ENCODE measurements around the gene PBOV1. TPM values are rescaled to one million over a fixed set of nuclear protein-coding genes. Genes with fewer than 3 reads are reported as not detected.

The PBOV1 gene
- total and polyA plus RNA-seq, 8 donors, result not detected

GRCh38 chr6:138205437-138206094 lies 12.7 kb downstream of the PBOV1 start:
- no peak overlapping the region for H3K4me3 ChIP-seq
- peaks cover 0 to 7% (median 5%) of the 10 kb centered on the region in 3 donors for H3K4me1 ChIP-seq
- H3K36me3 ChIP-seq, result no peaks in the 10 kb centered on the region
- intact Hi-C loops (cut with DNase I), result no loop called here
- H3K27ac ChIP-seq, result no peak overlapping the region
- no peak for DNase-seq
- ATAC-seq, result peak in 3 of 4 donors; percentile 42 to 71 (median 62)
- TF ChIP-seq CTCF (IDR thresholded peaks at IDR 0.05), result no peak
- H3K27me3 ChIP-seq, result no peaks in the 10 kb centered on the region
- H3K9me3 ChIP-seq, result no peaks in the 10 kb centered on the region
- no peak for FAIRE-seq
- WGBS, 2 donors, result 57% methylated on average over 5 of the region's 5 CpGs

- no peak for TF ChIP-seq CTCF (IDR thresholded peaks at IDR 0.05)
- intact Hi-C loops (cut with DNase I), result no loop called here
- H3K4me3 ChIP-seq, result no peak overlapping the region
- ATAC-seq, result peak; percentile 24 to 48 (median 34)
- peaks cover 0 to 7% (median 5%) of the 10 kb centered on the region in 3 donors for H3K4me1 ChIP-seq
- H3K27ac ChIP-seq, result no peak overlapping the region
- FAIRE-seq, result no peak
- 63 to 65% methylated on average over 4 of the region's 4 CpGs for WGBS, 2 donors
- no peak for DNase-seq
- H3K27me3 ChIP-seq, result no peaks in the 10 kb centered on the region
- no peaks in the 10 kb centered on the region for H3K9me3 ChIP-seq
- H3K36me3 ChIP-seq, result no peaks in the 10 kb centered on the region
Observed at GRCh38 chr6:138204792-138205384, 13.4 kb downstream of the PBOV1 start.

GRCh38 chr6:138204303-138204702 lies 14.0 kb downstream of the PBOV1 start:
- intact Hi-C loops (cut with DNase I), result no loop called here
- TF ChIP-seq CTCF (IDR thresholded peaks at IDR 0.05), result no peak
- no peaks in the 10 kb centered on the region for H3K36me3 ChIP-seq
- H3K9me3 ChIP-seq, result no peaks in the 10 kb centered on the region
- H3K27me3 ChIP-seq, result no peaks in the 10 kb centered on the region
- H3K4me1 ChIP-seq, result peaks cover 0 to 7% (median 5%) of the 10 kb centered on the region in 3 donors
- DNase-seq, result no peak
- FAIRE-seq, result no peak
- no peak overlapping the region for H3K27ac ChIP-seq
- ATAC-seq, result no peak
- H3K4me3 ChIP-seq, result no peak overlapping the region

- no peak for TF ChIP-seq CTCF (IDR thresholded peaks at IDR 0.05)
- no peaks in the 10 kb centered on the region for H3K36me3 ChIP-seq
- H3K27ac ChIP-seq, result no peak overlapping the region
- WGBS, 2 donors, result 95 to 96% methylated on average over 2 of the region's 2 CpGs
- H3K9me3 ChIP-seq, result no peaks in the 10 kb centered on the region
- peaks cover 0 to 7% (median 5%) of the 10 kb centered on the region in 3 donors for H3K4me1 ChIP-seq
- no peak overlapping the region for H3K4me3 ChIP-seq
- H3K27me3 ChIP-seq, result no peaks in the 10 kb centered on the region
- ATAC-seq, result no peak
- no peak for FAIRE-seq
- intact Hi-C loops (cut with DNase I), result no loop called here
- DNase-seq, result no peak
Observed at GRCh38 chr6:138203315-138203714, 15.0 kb downstream of the PBOV1 start.

GRCh38 chr6:138201836-138202235 lies 16.5 kb downstream of the PBOV1 start:
- no peak for DNase-seq
- 95 to 97% methylated on average over 4 of the region's 4 CpGs for WGBS, 2 donors
- FAIRE-seq, result no peak
- H3K27ac ChIP-seq, result no peak overlapping the region
- peaks cover 0 to 7% (median 5%) of the 10 kb centered on the region in 3 donors for H3K4me1 ChIP-seq
- no peak overlapping the region for H3K4me3 ChIP-seq
- intact Hi-C loops (cut with DNase I), result no loop called here
- no peaks in the 10 kb centered on the region for H3K9me3 ChIP-seq
- no peaks in the 10 kb centered on the region for H3K27me3 ChIP-seq
- TF ChIP-seq CTCF (IDR thresholded peaks at IDR 0.05), result no peak
- no peaks in the 10 kb centered on the region for H3K36me3 ChIP-seq
- no peak for ATAC-seq
